DND-41 (cell line): Measurements from ENCODE around the gene IL20RA.

Experiments
- EZH2 ChIP-seq: IDR thresholded peaks from 3 replicates; pipeline ENCODE4 v1.6.1; 2012; ENCODE audit warnings: borderline replicate concordance, low read depth, mild to moderate bottlenecking, moderate library complexity, low read length, inconsistent platforms; ENCODE audit not compliant: severe bottlenecking
- TF ChIP-seq, protein P1 (sequence below): IDR thresholded peaks from 2 replicates; pipeline ENCODE4 v1.5.1; 2012; ENCODE audit warnings: borderline replicate concordance, low read length, moderate library complexity, mild to moderate bottlenecking; ENCODE audit not compliant: poor library complexity, severe bottlenecking; ENCODE audit errors: extremely low read depth

DNA sequence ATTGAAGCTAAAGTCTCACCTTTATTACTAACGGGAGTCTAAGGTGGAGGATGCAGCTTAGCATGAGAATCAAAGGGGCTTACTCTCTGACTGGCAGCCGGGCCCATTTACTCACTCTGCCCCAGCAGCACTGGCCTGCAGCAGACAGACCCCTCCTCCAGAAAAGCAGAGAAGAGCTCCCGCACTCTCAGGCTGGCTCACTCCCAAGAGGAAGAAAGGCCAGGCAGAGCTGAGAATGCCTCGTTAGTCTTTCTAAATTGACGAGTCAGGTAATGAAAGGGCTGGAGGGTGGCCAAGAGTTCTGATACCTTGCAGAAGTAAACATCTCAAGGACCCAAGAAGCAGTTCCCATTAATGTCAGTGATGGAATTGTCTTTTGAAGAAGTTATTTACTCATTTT, 44.5 kb upstream of the IL20RA start:
- TF ChIP-seq, protein P1, sequence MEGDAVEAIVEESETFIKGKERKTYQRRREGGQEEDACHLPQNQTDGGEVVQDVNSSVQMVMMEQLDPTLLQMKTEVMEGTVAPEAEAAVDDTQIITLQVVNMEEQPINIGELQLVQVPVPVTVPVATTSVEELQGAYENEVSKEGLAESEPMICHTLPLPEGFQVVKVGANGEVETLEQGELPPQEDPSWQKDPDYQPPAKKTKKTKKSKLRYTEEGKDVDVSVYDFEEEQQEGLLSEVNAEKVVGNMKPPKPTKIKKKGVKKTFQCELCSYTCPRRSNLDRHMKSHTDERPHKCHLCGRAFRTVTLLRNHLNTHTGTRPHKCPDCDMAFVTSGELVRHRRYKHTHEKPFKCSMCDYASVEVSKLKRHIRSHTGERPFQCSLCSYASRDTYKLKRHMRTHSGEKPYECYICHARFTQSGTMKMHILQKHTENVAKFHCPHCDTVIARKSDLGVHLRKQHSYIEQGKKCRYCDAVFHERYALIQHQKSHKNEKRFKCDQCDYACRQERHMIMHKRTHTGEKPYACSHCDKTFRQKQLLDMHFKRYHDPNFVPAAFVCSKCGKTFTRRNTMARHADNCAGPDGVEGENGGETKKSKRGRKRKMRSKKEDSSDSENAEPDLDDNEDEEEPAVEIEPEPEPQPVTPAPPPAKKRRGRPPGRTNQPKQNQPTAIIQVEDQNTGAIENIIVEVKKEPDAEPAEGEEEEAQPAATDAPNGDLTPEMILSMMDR = no peak
- TF ChIP-seq EZH2 = no peak
